Neural cell (in vitro differentiated cells): ENCODE measurements around the gene NPM1.

Source experiments
- CTCF ChIP-seq: fragments of 450-650 bp; IDR thresholded peaks from 2 replicates; pipeline ENCODE4 v1.5.1; 2014; ENCODE audit warnings: antibody characterized with exemption, mild to moderate bottlenecking, moderate library complexity; ENCODE audit not compliant: poor library complexity, severe bottlenecking
- EP300 ChIP-seq: fragments of 450-650 bp; conservative IDR thresholded peaks from 2 replicates; pipeline ENCODE4 v1.6.1; 2014; ENCODE audit warnings: antibody characterized with exemption, mild to moderate bottlenecking, moderate library complexity; ENCODE audit not compliant: poor library complexity, severe bottlenecking
- EZH2 ChIP-seq: fragments of 200-600, 300-800 bp; shearing (Covaris generic), sonication (generic); IDR thresholded peaks from 2 replicates; pipeline ENCODE4 v1.6.1; 2014; ENCODE audit warnings: antibody characterized with exemption, low read length, borderline replicate concordance, mild to moderate bottlenecking; ENCODE audit not compliant: insufficient read depth, poor library complexity, severe bottlenecking
- POLR2AphosphoS5 ChIP-seq: IDR thresholded peaks from 2 replicates; pipeline ENCODE4 v1.6.1; 2012
- REST ChIP-seq: IDR thresholded peaks from 2 replicates; pipeline ENCODE4 v1.6.1; 2012; ENCODE audit warnings: borderline replicate concordance

GRCh38 chr5:171397190-171397589 lies 9.5 kb downstream of the NPM1 start:
- TF ChIP-seq CTCF = no peak
- TF ChIP-seq EZH2 = no peak
- no peak for TF ChIP-seq REST
- TF ChIP-seq POLR2AphosphoS5 = no peak
- TF ChIP-seq EP300 = no peak
